K562 (cell line): ENCODE data around the gene NBPF3. TPM values are rescaled to one million over a fixed set of nuclear protein-coding genes. Genes with fewer than 3 reads are reported as not detected.
A peak's percentile ranks its signal among the peaks of the same experiment; 100 is the strongest.

ENCODE experiments used
- ATAC-seq: fragments of 200-7000 bp; cut with Tn5 transposase; 3 replicates; pipeline ENCODE4 v1.9.1; 2020; ENCODE audit warnings: moderate library complexity
- BruUV-seq: library from RNA; stranded (reverse); fragments of 400-500 nt; replicated peaks from 2 replicates; lab custom pipeline; 2021; lab: Mats Ljungman, UMichigan
- CTCF ChIA-PET: fragments of 300-600 bp; formaldehyde crosslinking; extraction: SDS; loops from one replicate; lab custom pipeline; 2021; ENCODE audit warnings: low intra/inter-chr PET ratio; lab: Yijun Ruan, JAX
- POLR2A ChIA-PET: fragments of 300-600, 350-650 bp; sonication (Branson Sonifier 250); formaldehyde crosslinking; extraction: SDS; loops from one replicate; lab custom pipeline; 2021; ENCODE audit warnings: antibody characterized with exemption, inconsistent platforms; lab: Yijun Ruan, JAX
- DNase-seq, 4 experiments: peaks; one replicate each; pipeline versions ENCODE4 v3.0.0 to v3.0.0-alpha.2; 2011 to 2018; ENCODE audit warnings: low spot score in 3 of 4, mixed read lengths in 3 of 4; ENCODE audit errors: extremely low read depth in 1 of 4
- FAIRE-seq: peaks from 2 replicates; lab custom pipeline; 2011; peaks lifted over from hg19 to GRCh38; lab: Jason Lieb, UNC
- H2AFZ ChIP-seq: 2 replicates; pipeline ENCODE4 v1.6.0; 2011; ENCODE audit warnings: low read depth, low read length, control low read depth, inconsistent platforms
- H3K27ac ChIP-seq: fragments of 200-600 bp; 3 replicates; pipeline ENCODE4 v1.8.0; 2011; ENCODE audit warnings: low read depth, mild to moderate bottlenecking, control low read depth, inconsistent platforms, low read length, moderate library complexity, mixed read lengths; ENCODE audit errors: extremely low read depth
- H3K27me3 ChIP-seq, 2 experiments: fragments of 300-600 bp in 1 of 2; 2 replicates in 1 of 2; 3 replicates in 1 of 2; pipeline versions ENCODE4 v1.6.0 to v1.8.0; 2011; ENCODE audit warnings: inconsistent platforms in 2 of 2, low read length in 2 of 2, mild to moderate bottlenecking in 1 of 2, mixed read lengths in 1 of 2, moderate library complexity in 1 of 2; ENCODE audit not compliant: control insufficient read depth in 2 of 2, insufficient read depth in 2 of 2
- H3K36me3 ChIP-seq: fragments of 300-600 bp; 3 replicates; pipeline ENCODE4 v1.8.0; 2011; ENCODE audit warnings: mild to moderate bottlenecking, low read length, inconsistent platforms; ENCODE audit not compliant: control insufficient read depth, insufficient read depth
- H3K4me1 ChIP-seq, 2 experiments: fragments of 200-600 bp in 1 of 2; replicated peaks in 1 of 2; 2 replicates in 1 of 2; 3 replicates in 1 of 2; pipeline versions ENCODE4 v1.5.1 to v1.8.0; 2011; ENCODE audit warnings: inconsistent platforms in 2 of 2, low read length in 2 of 2, mild to moderate bottlenecking in 1 of 2, mixed read lengths in 1 of 2, moderate library complexity in 1 of 2; ENCODE audit not compliant: control insufficient read depth in 2 of 2, insufficient read depth in 2 of 2
- H3K4me2 ChIP-seq: 2 replicates; pipeline ENCODE4 v1.6.1; 2011; ENCODE audit warnings: low read length, control low read depth, inconsistent platforms, mixed read lengths; ENCODE audit not compliant: insufficient read depth
- H3K4me3 ChIP-seq: fragments of 200-600 bp; sonication (generic), shearing (Covaris generic); 2 replicates; pipeline ENCODE4 v1.5.1; 2016; ENCODE audit warnings: control low read depth, inconsistent platforms
- H3K79me2 ChIP-seq: fragments of 200-600 bp; 3 replicates; pipeline ENCODE4 v1.8.0; 2011; ENCODE audit warnings: low read length, inconsistent platforms; ENCODE audit not compliant: control insufficient read depth, insufficient read depth
- H3K9ac ChIP-seq, 2 experiments: 2 replicates each; pipeline versions ENCODE4 v1.6.0 to v1.6.1; 2011; ENCODE audit warnings: low read depth in 2 of 2, low read length in 2 of 2, control low read depth in 1 of 2, inconsistent platforms in 1 of 2, mild to moderate bottlenecking in 1 of 2, mixed read lengths in 1 of 2; ENCODE audit not compliant: insufficient read depth in 1 of 2
- H3K9me1 ChIP-seq: one replicate; pipeline ENCODE4 v1.6.0; 2011; ENCODE audit warnings: inconsistent platforms, mild to moderate bottlenecking, low read length, moderate library complexity; ENCODE audit not compliant: control insufficient read depth, insufficient read depth
- H3K9me3 ChIP-seq: replicated peaks from 2 replicates; pipeline ENCODE4 v1.5.1; 2011; ENCODE audit warnings: low read depth, low read length, inconsistent platforms; ENCODE audit not compliant: control insufficient read depth, insufficient read depth
- H4K20me1 ChIP-seq: replicated peaks from 2 replicates; pipeline ENCODE4 v1.6.1; 2011; ENCODE audit warnings: low read length, inconsistent platforms, mixed read lengths; ENCODE audit not compliant: control insufficient read depth, insufficient read depth
- BCOR ChIP-seq: fragments of 450-650 bp; IDR thresholded peaks from 2 replicates; pipeline ENCODE4 v1.6.1; 2016
- CBX1 ChIP-seq: sonication (generic); IDR thresholded peaks from 2 replicates; pipeline ENCODE4 v1.6.1; 2016; ENCODE audit warnings: antibody characterized with exemption, low read depth, mild to moderate bottlenecking
- GTF2A2 ChIP-seq: IDR thresholded peaks from 2 replicates; pipeline ENCODE4 v1.6.1; 2016; ENCODE audit warnings: mild to moderate bottlenecking, missing genetic modification characterization, missing compliant biosample characterization
- IRF9 ChIP-seq: fragments of 450-650 bp; IDR thresholded peaks from 2 replicates; pipeline ENCODE4 v1.6.1; 2016; ENCODE audit warnings: missing biosample characterization, missing genetic modification characterization
- JUNB ChIP-seq: fragments of 450-650 bp; formaldehyde crosslinking; conservative IDR thresholded peaks from 2 replicates; pipeline ENCODE4 v1.4.0; 2020; ENCODE audit warnings: mild to moderate bottlenecking
- POLR3A ChIP-seq: IDR thresholded peaks from 2 replicates; pipeline ENCODE4 v1.6.1; 2011; ENCODE audit warnings: borderline replicate concordance, mild to moderate bottlenecking, moderate library complexity; ENCODE audit not compliant: insufficient read length, insufficient read depth; ENCODE audit errors: extremely low read depth
- RB1 ChIP-seq: fragments of 450-650 bp; IDR thresholded peaks from 2 replicates; pipeline ENCODE4 v1.6.1; 2017; ENCODE audit warnings: low read depth, mild to moderate bottlenecking
- TAF9B ChIP-seq: fragments of 450-650 bp; IDR thresholded peaks from 2 replicates; pipeline ENCODE4 v1.6.1; 2018; ENCODE audit warnings: mild to moderate bottlenecking; ENCODE audit not compliant: partially characterized antibody
- TBL1XR1 ChIP-seq, 2 experiments: IDR thresholded peaks; 2 replicates each; pipeline ENCODE4 v1.6.1; 2012; ENCODE audit warnings: improper control_type of control experiment in 2 of 2, low read length in 2 of 2, mild to moderate bottlenecking in 1 of 2
- TBP ChIP-seq: optimal IDR thresholded peaks from 2 replicates; pipeline ENCODE3; 2011; ENCODE audit warnings: low read depth, low read length, improper control_type of control experiment
- XRCC4 ChIP-seq: IDR thresholded peaks from one replicate; pipeline ENCODE4 v1.6.1; 2011; ENCODE audit not compliant: insufficient read depth, insufficient read length; ENCODE audit errors: extremely low read depth
- YY1 ChIP-seq, 3 experiments: IDR thresholded peaks; 2 replicates each; pipeline ENCODE4 v1.6.1; 2011; ENCODE audit warnings: low read length in 2 of 3, mild to moderate bottlenecking in 2 of 3, moderate library complexity in 2 of 3, borderline replicate concordance in 1 of 3, control low read depth in 1 of 3, low read depth in 1 of 3; ENCODE audit not compliant: insufficient read depth in 3 of 3, insufficient replicate concordance in 2 of 3, control insufficient read depth in 1 of 3, insufficient read length in 1 of 3; ENCODE audit errors: extremely low read depth in 1 of 3
- ZNF175 ChIP-seq: fragments of 200-800 bp; sonication (Bioruptor generic); IDR thresholded peaks from 2 replicates; pipeline ENCODE4 v1.6.1; 2016; ENCODE audit warnings: low read depth, mild to moderate bottlenecking, missing genetic modification characterization, missing compliant biosample characterization
- ZNF184 ChIP-seq: sonication (generic); formaldehyde crosslinking; IDR thresholded peaks from 2 replicates; pipeline ENCODE4 v1.5.0; 2020; ENCODE audit warnings: missing genetic modification reagents
- ZNF445 ChIP-seq: fragments of 250-450 bp; sonication (Bioruptor Pico); IDR thresholded peaks from 2 replicates; pipeline ENCODE4 v1.4.0; 2020; ENCODE audit warnings: low read depth, mild to moderate bottlenecking, moderate library complexity
- WGBS: fragments of 100-300 bp; shearing (Covaris generic); methylation state at CpG from one replicate; pipeline ENCODE4 v1.1.6; 2016; ENCODE audit warnings: low coverage, mixed read lengths; ENCODE audit not compliant: insufficient coverage; ENCODE audit errors: missing lambda C conversion rate; 5-methylcytosine and 5-hydroxymethylcytosine counted together
- in situ Hi-C: fragments of 300-500 bp; cut with MboI; formaldehyde crosslinking; loops from 4 replicates; pipeline ENCODE4 v1.15.0; 2018; ENCODE audit warnings: inconsistent platforms, mixed read lengths
- intact Hi-C: fragments of 100-400 bp; cut with micrococcal nuclease; formaldehyde crosslinking; loops from 2 replicates; pipeline ENCODE4 v1.14.2; 2022
- polyA plus RNA-seq, 8 experiments: library from polyadenylated mRNA; depleted of rRNA in 4 of 8; stranded (reverse) in 5 of 8; unstranded in 3 of 8; fragments of >200 nt; fragmentation: Nextera tagmentation in 2 of 8; fragmentation: Illumina TruSeq in 1 of 8; extraction: Ambion mirVana in 2 of 8; extraction: Trizol in 1 of 8; gene quantifications; 2 replicates each; pipeline versions ENCODE4 v1.2.1 to v1.2.3, GENCODE V29; 2011 to 2014; ENCODE audit warnings: inconsistent platforms in 1 of 8, missing spikeins in 1 of 8
- total RNA-seq, 7 experiments: library from RNA; depleted of rRNA in 6 of 7; stranded (reverse); fragments of >200 nt in 6 of 7; fragmentation: Illumina TruSeq in 2 of 7; extraction: Trizol in 2 of 7; gene quantifications; 2 replicates each; pipeline versions ENCODE4 v1.2.1 to v1.2.3, GENCODE V29; 2011 to 2021; ENCODE audit warnings: low replicate concordance in 1 of 7
- TF ChIP-seq, protein P1 (sequence below): fragments of 250-450 bp; sonication (Bioruptor Pico); IDR thresholded peaks from 2 replicates; pipeline ENCODE4 v1.8.0; 2022; ENCODE audit warnings: inconsistent platforms
- TF ChIP-seq, protein P2 (sequence below): conservative IDR thresholded peaks from 2 replicates; pipeline ENCODE4 v1.6.1; 2011; ENCODE audit warnings: low read depth, mild to moderate bottlenecking, low read length; ENCODE audit not compliant: control insufficient read depth

The NBPF3 gene
- total and polyA plus RNA-seq, 9 of the 15 experiments (the other 6 are each of a cell fraction or from before 2014, with no cell fraction given): 1.5 to 7.3 (median 5.4) TPM

DNA sequence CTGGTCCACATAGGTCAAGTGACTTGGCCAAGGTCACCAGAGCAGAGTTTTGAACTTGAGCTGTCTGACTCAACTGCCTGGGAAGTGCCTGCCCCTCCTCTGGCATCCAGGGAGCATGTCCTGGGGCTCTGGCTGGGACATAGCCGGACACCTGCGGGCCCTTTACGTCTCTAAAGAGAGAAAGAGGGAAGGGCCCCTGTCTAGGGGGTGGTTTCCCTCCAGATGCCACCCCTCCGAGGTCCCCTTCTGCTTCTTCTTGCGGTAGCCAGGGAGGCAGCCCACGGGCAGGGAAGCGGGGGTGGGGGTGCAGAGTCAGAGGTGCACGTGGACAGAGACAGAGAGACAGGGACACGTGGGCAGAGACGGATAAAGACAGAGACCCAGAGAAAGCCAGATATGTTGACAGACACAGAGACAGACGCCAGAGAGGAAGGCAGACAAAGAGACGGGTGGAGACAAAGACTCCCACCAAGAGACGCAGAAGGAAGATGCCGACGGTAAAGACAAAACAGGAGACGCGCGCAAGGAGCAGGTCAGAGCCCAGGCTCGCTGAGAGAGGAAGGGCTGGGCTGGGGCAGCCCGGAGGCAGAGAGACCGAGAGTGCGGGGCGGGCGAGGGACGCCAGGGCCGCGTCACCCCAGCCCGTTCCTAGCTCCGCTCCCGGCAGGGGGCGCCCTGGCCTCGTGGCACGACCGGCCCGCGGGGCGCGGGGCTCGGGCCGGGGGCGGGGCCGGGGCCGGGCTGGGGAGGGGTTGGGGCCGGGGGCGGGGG is 68.8 kb downstream of the NBPF3 start:
- DNase-seq (peak; percentile 82 to 98 (median 94)), FAIRE-seq (no peak), ATAC-seq (peak; percentile 97)
- peaks cover 30 to 45% of the 10 kb centered on the region in 2 experiments for H3K27me3 ChIP-seq
- H3K4me2 ChIP-seq: peak overlapping the region; percentile 54
- H3K36me3 ChIP-seq: no peaks in the 10 kb centered on the region
- 8% methylated on average over 24 of the region's 45 CpGs for WGBS
- intact Hi-C loops: no loop called here
- CTCF ChIA-PET: interaction anchor here (0.5 to 1.9 kb wide), 5 partner anchors 26 to 360 kb away, joined by 3 to 8 read pairs (median 3); no protein-coding TSS in a partner anchor
- no peak overlapping the region for H3K4me3 ChIP-seq
- no peaks in the 10 kb centered on the region for H3K9me3 ChIP-seq
- H3K4me1 ChIP-seq: peaks cover 0 to 14% of the 10 kb centered on the region in 2 experiments; a peak in 3 of 5 replicates
- peak overlapping the region; percentile 66 for H2AFZ ChIP-seq
- H3K27ac ChIP-seq: no peak overlapping the region
- BruUV-seq: no TSS peak
- H3K9me1 ChIP-seq: no peaks in the 10 kb centered on the region
- peaks cover 9% of the 10 kb centered on the region; the same call in 1 of the 2 replicates for H4K20me1 ChIP-seq
- H3K79me2 ChIP-seq: no peaks in the 10 kb centered on the region
- in situ Hi-C loops: loop anchor here (25.0 kb wide), 1 partner anchor 154 kb away; the partner anchor contains the start of gene RAP1GAP
- POLR2A ChIA-PET: interaction anchor here (0.5 to 1.0 kb wide), 5 partner anchors 8 to 887 kb away, joined by 3 to 5 read pairs (median 3); no protein-coding TSS in a partner anchor
- H3K9ac ChIP-seq: peak overlapping the region in 1 of 2 experiments; percentile 62; a peak in 1 of 4 replicates
- TF ChIP-seq GTF2A2 (tag) (no peak), YY1 (IDR thresholded peaks at IDR 0.05; ENCODE audit: borderline replicate concordance in 1 of 3, control insufficient read depth in 1 of 3, extremely low read depth in 1 of 3, insufficient read depth in 3 of 3, insufficient read length in 1 of 3, insufficient replicate concordance in 2 of 3, low read depth in 1 of 3, low read length in 2 of 3) (peak in 1 of 3 experiments; percentile 33), CBX1 (0 out of 2 replicates have a peak, but pooled peaks have one; percentile 43), ZNF445 (CRISPR knock-in tag) (no peak), POLR3A (no peak), JUNB (CRISPR knock-in tag) (no peak), TBP (no peak), IRF9 (tag) (no peak), TBL1XR1 (IDR thresholded peaks at IDR 0.05; ENCODE audit: low read length in 2 of 2) (no peak), BCOR (peak; percentile 47; the same call in 1 of the 2 replicates), ZNF184 (CRISPR knock-in tag) (no peak), XRCC4 (no peak), TAF9B (no peak), ZNF175 (CRISPR knock-in tag) (no peak), RB1 (peak; percentile 65)
- TF ChIP-seq, protein P1, sequence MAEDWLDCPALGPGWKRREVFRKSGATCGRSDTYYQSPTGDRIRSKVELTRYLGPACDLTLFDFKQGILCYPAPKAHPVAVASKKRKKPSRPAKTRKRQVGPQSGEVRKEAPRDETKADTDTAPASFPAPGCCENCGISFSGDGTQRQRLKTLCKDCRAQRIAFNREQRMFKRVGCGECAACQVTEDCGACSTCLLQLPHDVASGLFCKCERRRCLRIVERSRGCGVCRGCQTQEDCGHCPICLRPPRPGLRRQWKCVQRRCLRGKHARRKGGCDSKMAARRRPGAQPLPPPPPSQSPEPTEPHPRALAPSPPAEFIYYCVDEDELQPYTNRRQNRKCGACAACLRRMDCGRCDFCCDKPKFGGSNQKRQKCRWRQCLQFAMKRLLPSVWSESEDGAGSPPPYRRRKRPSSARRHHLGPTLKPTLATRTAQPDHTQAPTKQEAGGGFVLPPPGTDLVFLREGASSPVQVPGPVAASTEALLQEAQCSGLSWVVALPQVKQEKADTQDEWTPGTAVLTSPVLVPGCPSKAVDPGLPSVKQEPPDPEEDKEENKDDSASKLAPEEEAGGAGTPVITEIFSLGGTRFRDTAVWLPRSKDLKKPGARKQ (CRISPR knock-in tag): no peak
- TF ChIP-seq, protein P2, sequence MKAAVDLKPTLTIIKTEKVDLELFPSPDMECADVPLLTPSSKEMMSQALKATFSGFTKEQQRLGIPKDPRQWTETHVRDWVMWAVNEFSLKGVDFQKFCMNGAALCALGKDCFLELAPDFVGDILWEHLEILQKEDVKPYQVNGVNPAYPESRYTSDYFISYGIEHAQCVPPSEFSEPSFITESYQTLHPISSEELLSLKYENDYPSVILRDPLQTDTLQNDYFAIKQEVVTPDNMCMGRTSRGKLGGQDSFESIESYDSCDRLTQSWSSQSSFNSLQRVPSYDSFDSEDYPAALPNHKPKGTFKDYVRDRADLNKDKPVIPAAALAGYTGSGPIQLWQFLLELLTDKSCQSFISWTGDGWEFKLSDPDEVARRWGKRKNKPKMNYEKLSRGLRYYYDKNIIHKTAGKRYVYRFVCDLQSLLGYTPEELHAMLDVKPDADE: 0 out of 2 replicates have a peak, but pooled peaks have one; percentile 17
